HG03457 (cell line): ENCODE measurements around the gene SMIM13.

Experiments
- ATAC-seq: cut with Tn5 transposase; IDR thresholded peaks from one replicate; pipeline ENCODE4 v1.9.1; 2021; ENCODE audit warnings: moderate number of reproducible peaks; ENCODE audit not compliant: unreplicated experiment

SMIM13 gene

DNA sequence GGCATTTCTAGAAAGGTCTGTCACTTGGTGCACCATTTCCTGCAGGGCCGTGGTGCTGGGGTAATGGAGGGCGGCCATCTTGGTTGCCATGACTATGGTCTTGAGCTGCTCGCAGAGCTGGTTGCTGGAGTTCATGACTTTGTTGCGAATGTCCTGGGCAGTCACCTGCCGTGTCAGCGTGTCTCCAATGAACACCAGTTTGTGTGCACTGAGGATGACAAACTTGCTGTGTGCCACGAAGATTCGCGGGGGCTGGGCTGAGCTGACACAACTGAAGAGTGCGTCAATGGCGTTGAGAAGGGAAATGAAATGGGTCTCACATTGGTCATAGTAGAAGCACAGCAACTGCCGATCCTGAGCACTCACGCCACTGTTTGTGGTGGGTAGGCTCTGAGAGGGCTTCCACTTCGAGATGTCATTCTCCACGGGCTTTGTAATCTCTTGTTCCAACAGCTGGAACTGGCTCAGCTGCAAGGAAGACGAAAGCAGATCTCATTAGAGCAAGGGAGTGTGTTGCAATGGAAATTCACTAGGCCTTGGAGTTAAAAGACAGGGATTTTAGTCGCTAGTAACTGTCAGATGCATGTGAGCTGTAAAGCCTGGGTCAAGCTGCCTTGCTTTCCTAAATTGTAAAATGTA, 91.7 kb downstream of the SMIM13 start:
- ATAC-seq: no peak

- no peak for ATAC-seq
Measured at GRCh38 chr6:11187301-11187700, 93.7 kb downstream of the SMIM13 start.
